ENCODE data around the gene KRTAP2-2. TPM values are rescaled to one million over a fixed set of nuclear protein-coding genes. Genes with fewer than 3 reads are reported as not detected.

KRTAP2-2 gene
- total RNA-seq, 1 experiment from 2014 or later = not detected

DNA sequence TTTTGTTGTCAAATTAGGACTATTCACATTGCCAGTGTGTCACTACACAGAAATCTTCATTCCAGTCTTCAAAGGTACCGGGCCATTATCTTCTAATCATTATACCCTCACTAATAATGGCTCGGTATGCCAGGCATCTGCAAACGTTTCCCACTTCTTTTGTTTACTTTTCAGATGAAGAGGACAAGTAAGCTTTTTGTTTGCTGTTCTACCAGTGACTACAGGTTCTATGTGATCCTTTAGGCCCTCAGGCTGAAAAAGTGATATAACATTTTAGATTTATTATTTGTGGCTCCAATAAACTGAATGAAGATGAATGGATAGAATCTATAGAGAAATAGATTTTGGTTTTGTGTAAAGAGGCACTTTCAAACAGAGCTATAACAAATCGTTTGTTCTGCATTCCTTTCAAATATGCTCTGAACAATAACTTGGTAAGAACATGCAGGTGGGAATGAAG lies 45.7 kb downstream of the KRTAP2-2 start:
- Histone ChIP-seq H3K27ac (ENCODE audit: low read depth, low read length, poor library complexity, severe bottlenecking) (no peak overlapping the region), H3K9me3 (ENCODE audit: low read depth, low read length, poor library complexity, severe bottlenecking) (no peaks in the 10 kb centered on the region), H3K27me3 (replicated peaks; ENCODE audit: insufficient read depth, low read depth, low read length, poor library complexity) (no peaks in the 10 kb centered on the region), H3K36me3 (ENCODE audit: insufficient read depth, low read length, poor library complexity, severe bottlenecking) (no peaks in the 10 kb centered on the region), H3K4me1 (ENCODE audit: insufficient read depth, low read length, poor library complexity, severe bottlenecking) (no peaks in the 10 kb centered on the region), H3K4me3 (ENCODE audit: low read depth, low read length, poor library complexity, severe bottlenecking) (no peak overlapping the region)
- intact Hi-C loops (cut with micrococcal nuclease; ENCODE audit: unreplicated experiment) = no loop called here
- POLR2A ChIA-PET (ENCODE audit: low non-redundant PET) = no interaction called here
- TF ChIP-seq, protein P1, sequence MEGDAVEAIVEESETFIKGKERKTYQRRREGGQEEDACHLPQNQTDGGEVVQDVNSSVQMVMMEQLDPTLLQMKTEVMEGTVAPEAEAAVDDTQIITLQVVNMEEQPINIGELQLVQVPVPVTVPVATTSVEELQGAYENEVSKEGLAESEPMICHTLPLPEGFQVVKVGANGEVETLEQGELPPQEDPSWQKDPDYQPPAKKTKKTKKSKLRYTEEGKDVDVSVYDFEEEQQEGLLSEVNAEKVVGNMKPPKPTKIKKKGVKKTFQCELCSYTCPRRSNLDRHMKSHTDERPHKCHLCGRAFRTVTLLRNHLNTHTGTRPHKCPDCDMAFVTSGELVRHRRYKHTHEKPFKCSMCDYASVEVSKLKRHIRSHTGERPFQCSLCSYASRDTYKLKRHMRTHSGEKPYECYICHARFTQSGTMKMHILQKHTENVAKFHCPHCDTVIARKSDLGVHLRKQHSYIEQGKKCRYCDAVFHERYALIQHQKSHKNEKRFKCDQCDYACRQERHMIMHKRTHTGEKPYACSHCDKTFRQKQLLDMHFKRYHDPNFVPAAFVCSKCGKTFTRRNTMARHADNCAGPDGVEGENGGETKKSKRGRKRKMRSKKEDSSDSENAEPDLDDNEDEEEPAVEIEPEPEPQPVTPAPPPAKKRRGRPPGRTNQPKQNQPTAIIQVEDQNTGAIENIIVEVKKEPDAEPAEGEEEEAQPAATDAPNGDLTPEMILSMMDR (conservative IDR thresholded peaks at IDR 0.05; ENCODE audit: low read depth, low read length) = no peak
- TF ChIP-seq EZH2 (IDR thresholded peaks at IDR 0.05; ENCODE audit: borderline replicate concordance, low read depth, low read length, poor library complexity, severe bottlenecking) = no peak
- CTCF ChIA-PET = no interaction called here
- no peak for DNase-seq (ENCODE audit: low spot score)
- no TSS peak for BruUV-seq (replicated peaks)

DNA sequence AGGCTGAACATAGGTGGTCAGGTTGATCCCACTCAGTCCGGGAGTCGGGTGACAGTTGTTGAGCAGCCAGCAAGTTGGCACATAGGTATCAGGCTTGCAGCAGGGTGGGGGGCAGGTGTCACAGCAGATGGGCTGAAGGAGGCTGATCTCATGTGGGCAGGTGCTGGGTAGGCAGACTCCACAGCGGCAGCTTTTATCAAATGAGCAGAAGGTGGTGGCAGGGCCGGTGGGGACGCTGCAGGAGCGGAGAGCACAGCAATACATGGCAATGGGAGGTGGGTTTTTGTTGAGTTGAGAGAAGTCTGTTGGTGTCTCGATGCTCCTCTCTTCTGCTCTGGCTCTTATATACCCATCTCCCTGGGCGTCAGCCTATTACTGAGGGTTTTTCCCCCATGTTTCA lies 46.2 kb downstream of the KRTAP2-2 start, which contains the start of gene KRTAP3-1:
Gene KRTAP3-1 (minus strand): TSS at position 318 of the 400 bp plus-strand sequence. CDS start 54 bp downstream, at position 264.
- H3K36me3 ChIP-seq (ENCODE audit: insufficient read depth, low read length, poor library complexity, severe bottlenecking) = no peaks in the 10 kb centered on the region
- H3K4me3 ChIP-seq (ENCODE audit: low read depth, low read length, poor library complexity, severe bottlenecking) = no peak within 1 kb of the TSS
- BruUV-seq (replicated peaks) = no TSS peak
- intact Hi-C loops (cut with micrococcal nuclease; ENCODE audit: unreplicated experiment) = no loop called here
- H3K4me1 ChIP-seq (ENCODE audit: insufficient read depth, low read length, poor library complexity, severe bottlenecking) = no peaks in the 10 kb centered on the region
- no peaks in the 10 kb centered on the region for H3K9me3 ChIP-seq (ENCODE audit: low read depth, low read length, poor library complexity, severe bottlenecking)
- ChIA-PET POLR2A (ENCODE audit: low non-redundant PET) (no interaction called here), CTCF (no interaction called here)
- H3K27ac ChIP-seq (ENCODE audit: low read depth, low read length, poor library complexity, severe bottlenecking) = no peak within 1 kb of the TSS
- TF ChIP-seq EZH2 (IDR thresholded peaks at IDR 0.05; ENCODE audit: borderline replicate concordance, low read depth, low read length, poor library complexity, severe bottlenecking) = no peak
- TF ChIP-seq, protein P1 (conservative IDR thresholded peaks at IDR 0.05; ENCODE audit: low read depth, low read length) = no peak
- H3K27me3 ChIP-seq (replicated peaks; ENCODE audit: insufficient read depth, low read depth, low read length, poor library complexity) = no peaks in the 10 kb centered on the region
- DNase-seq (ENCODE audit: low spot score) = no peak

Other genes starting within 250 kb of the KRTAP2-2 start
- gene KRT10, start 232.6 kb downstream of the KRTAP2-2 start, total RNA-seq (2021) = 35.0 and 36.2 TPM in 2 replicates
- gene KRT12, start 188.0 kb downstream of the KRTAP2-2 start, total RNA-seq (2021) = not detected in 2 replicates
- not detected in 2 replicates for gene KRT20, start 170.0 kb downstream of the KRTAP2-2 start, total RNA-seq (2021)
- gene KRT23, start 117.6 kb downstream of the KRTAP2-2 start, total RNA-seq (2021) = not detected in 2 replicates
- gene KRT39, start 88.3 kb downstream of the KRTAP2-2 start, total RNA-seq (2021) = not detected in 2 replicates
- gene KRT40, start 70.9 kb downstream of the KRTAP2-2 start, total RNA-seq (2021) = 0.98 and 1.1 TPM in 2 replicates
- gene KRTAP3-3, start 61.1 kb downstream of the KRTAP2-2 start, total RNA-seq (2021) = not detected in 2 replicates
- not detected in 2 replicates for gene KRTAP3-2, start 55.3 kb downstream of the KRTAP2-2 start, total RNA-seq (2021)
- gene KRTAP3-1, start 46.1 kb downstream of the KRTAP2-2 start, total RNA-seq (2021) = not detected in 2 replicates
- gene KRTAP1-5, start 28.0 kb downstream of the KRTAP2-2 start, total RNA-seq (2021) = not detected in 2 replicates
- gene KRTAP1-4, start 25.0 kb downstream of the KRTAP2-2 start, total RNA-seq (2021) = not detected in 2 replicates
- gene KRTAP1-3, start 20.4 kb downstream of the KRTAP2-2 start, total RNA-seq (2021) = not detected in 2 replicates
- not detected in 2 replicates for gene KRTAP1-1, start 13.8 kb downstream of the KRTAP2-2 start, total RNA-seq (2021)
- gene KRTAP2-1, start 7.9 kb downstream of the KRTAP2-2 start, total RNA-seq (2021) = not detected in 2 replicates
- gene KRTAP2-3, start 4.9 kb upstream of the KRTAP2-2 start, total RNA-seq (2021) = not detected in 2 replicates
- gene KRTAP2-4, start 10.6 kb upstream of the KRTAP2-2 start, total RNA-seq (2021) = not detected in 2 replicates
- not detected in 2 replicates for gene KRTAP4-7, start 28.9 kb upstream of the KRTAP2-2 start, total RNA-seq (2021)
- not detected in 2 replicates for gene KRTAP4-8, start 42.9 kb upstream of the KRTAP2-2 start, total RNA-seq (2021)
- gene KRTAP4-16, start 47.0 kb upstream of the KRTAP2-2 start, total RNA-seq (2021) = not detected in 2 replicates
- gene KRTAP4-9, start 50.2 kb upstream of the KRTAP2-2 start, total RNA-seq (2021) = 1.0 and 1.2 TPM in 2 replicates
- gene KRTAP4-11, start 63.1 kb upstream of the KRTAP2-2 start, total RNA-seq (2021) = not detected in 2 replicates
- gene KRTAP4-12, start 69.0 kb upstream of the KRTAP2-2 start, total RNA-seq (2021) = not detected in 2 replicates
- not detected in 2 replicates for gene KRTAP4-6, start 85.3 kb upstream of the KRTAP2-2 start, total RNA-seq (2021)
- gene KRTAP4-5, start 94.6 kb upstream of the KRTAP2-2 start, total RNA-seq (2021) = not detected in 2 replicates
- not detected in 2 replicates for gene KRTAP4-4, start 105.5 kb upstream of the KRTAP2-2 start, total RNA-seq (2021)
- gene KRTAP4-3, start 113.0 kb upstream of the KRTAP2-2 start, total RNA-seq (2021) = not detected in 2 replicates
- gene KRTAP4-2, start 123.0 kb upstream of the KRTAP2-2 start, total RNA-seq (2021) = not detected in 2 replicates
- gene KRTAP4-1, start 129.7 kb upstream of the KRTAP2-2 start, total RNA-seq (2021) = not detected in 2 replicates
- not detected in 2 replicates for gene KRTAP9-1, start 134.7 kb upstream of the KRTAP2-2 start, total RNA-seq (2021)
- not detected in 2 replicates for gene KRTAP9-2, start 171.4 kb upstream of the KRTAP2-2 start, total RNA-seq (2021)
- gene KRTAP9-3, start 177.2 kb upstream of the KRTAP2-2 start, total RNA-seq (2021) = not detected in 2 replicates
- not detected in 2 replicates for gene KRTAP9-8, start 182.8 kb upstream of the KRTAP2-2 start, total RNA-seq (2021)
- not detected in 2 replicates for gene KRTAP9-4, start 194.5 kb upstream of the KRTAP2-2 start, total RNA-seq (2021)
- gene KRTAP9-9, start 200.2 kb upstream of the KRTAP2-2 start, total RNA-seq (2021) = not detected in 2 replicates
- not detected in 2 replicates for gene KRTAP9-6, start 210.1 kb upstream of the KRTAP2-2 start, total RNA-seq (2021)
- gene KRTAP9-7, start 220.5 kb upstream of the KRTAP2-2 start, total RNA-seq (2021) = not detected in 2 replicates
- not detected in 2 replicates for gene KRTAP29-1, start 247.6 kb upstream of the KRTAP2-2 start, total RNA-seq (2021)